Esophagus muscularis mucosa (tissue), 4 donors: ENCODE measurements around the gene AFF3. TPM values are rescaled to one million over a fixed set of nuclear protein-coding genes. Genes with fewer than 3 reads are reported as not detected.
A peak's percentile ranks its signal among the peaks of the same experiment; 100 is the strongest.

ENCODE experiments used
- DNase-seq: peaks from one replicate; pipeline ENCODE4 v3.0.0-alpha.2; 2017; ENCODE audit errors: extremely low spot score
- H3K27ac ChIP-seq, 4 donors: fragments of 200-600 bp; sonication (generic); replicated peaks in 1 of 4; 1 replicate in 3 of 4; 2 replicates in 1 of 4; pipeline ENCODE4 v1.5.1; 2016 to 2019; ENCODE audit warnings: mild to moderate bottlenecking in 1 of 4
- H3K27me3 ChIP-seq, 4 donors: fragments of 200-600 bp; sonication (generic); one replicate each; pipeline versions ENCODE4 v1.5.1 to v1.6.0; 2016 to 2019
- H3K36me3 ChIP-seq, 4 donors: fragments of 200-600 bp; sonication (generic); one replicate each; pipeline ENCODE4 v1.5.1; 2016 to 2019
- H3K4me1 ChIP-seq, 4 donors: fragments of 200-600 bp; sonication (generic); one replicate each; pipeline ENCODE4 v1.5.1; 2016 to 2019
- H3K4me3 ChIP-seq, 4 donors: fragments of 200-600 bp; sonication (generic); 1 replicate in 2 of 4; 2 replicates in 2 of 4; pipeline ENCODE4 v1.5.1; 2016 to 2019; ENCODE audit warnings: mild to moderate bottlenecking in 4 of 4, moderate library complexity in 1 of 4
- H3K9me3 ChIP-seq, 4 donors: fragments of 200-600 bp; sonication (generic); 1 replicate in 3 of 4; 2 replicates in 1 of 4; pipeline ENCODE4 v1.5.1; 2016 to 2019
- CTCF ChIP-seq, 3 experiments: fragments of 200-600 bp in 2 of 3; fragments of 450-650 bp in 1 of 3; sonication (generic) in 2 of 3; IDR thresholded peaks; one replicate each; pipeline ENCODE4 v1.5.1; 2017 to 2019; ENCODE audit warnings: antibody characterized with exemption in 3 of 3, mild to moderate bottlenecking in 2 of 3, moderate library complexity in 1 of 3
- EP300 ChIP-seq: sonication (generic); formaldehyde crosslinking; IDR thresholded peaks from one replicate; pipeline ENCODE4 v1.6.1; 2017; ENCODE audit warnings: antibody characterized with exemption
- POLR2A ChIP-seq: fragments of 450-650 bp; IDR thresholded peaks from one replicate; pipeline ENCODE4 v1.6.1; 2017; ENCODE audit warnings: antibody characterized with exemption, moderate library complexity, mild to moderate bottlenecking, low read depth
- POLR2AphosphoS5 ChIP-seq, 2 donors: sonication (generic); formaldehyde crosslinking; IDR thresholded peaks; one replicate each; pipeline ENCODE4 v1.6.1; 2017; ENCODE audit warnings: antibody characterized with exemption in 2 of 2
- WGBS: methylation state at CpG from one replicate; pipeline ENCODE4 v1.1.5; 2018; 5-methylcytosine and 5-hydroxymethylcytosine counted together
- intact Hi-C: fragments of 100-400 bp; cut with DNase I; formaldehyde crosslinking; loops from one replicate; pipeline ENCODE4 v1.15.1; 2023
- total RNA-seq, 4 donors: library from RNA; depleted of rRNA; stranded (reverse); fragments of >200 nt; gene quantifications; one replicate each; pipeline versions ENCODE4 v1.1.0 to v1.2.1, GENCODE V29; 2016

AFF3 gene
- total RNA-seq, 4 donors from 2014 or later: 36.4 to 99.5 (median 56.9) TPM

- TF ChIP-seq POLR2A: no peak
- TF ChIP-seq POLR2AphosphoS5 (IDR thresholded peaks at IDR 0.05): no peak
- no peak for TF ChIP-seq EP300
- 58% methylated on average over 7 of the region's 7 CpGs for WGBS
- H3K4me3 ChIP-seq: no peak overlapping the region
- H3K4me1 ChIP-seq: peaks cover 0 to 6% (median 3%) of the 10 kb centered on the region in 4 donors
- H3K27ac ChIP-seq: no peak overlapping the region
- intact Hi-C loops: no loop called here
- no peaks in the 10 kb centered on the region for H3K36me3 ChIP-seq
- H3K27me3 ChIP-seq: no peaks in the 10 kb centered on the region
- peaks cover 0 to 4% (median 0%) of the 10 kb centered on the region in 4 donors for H3K9me3 ChIP-seq
- peak; percentile 72 for DNase-seq
Observed at GRCh38 chr2:99772591-99773331, 369.6 kb downstream of the AFF3 start.

- intact Hi-C loops: no loop called here
Observed at GRCh38 chr2:99771681-99772333, 370.6 kb downstream of the AFF3 start.

GRCh38 chr2:99770876-99771275, 371.5 kb downstream of the AFF3 start:
- Histone ChIP-seq H3K36me3 (no peaks in the 10 kb centered on the region), H3K27me3 (no peaks in the 10 kb centered on the region), H3K4me3 (no peak overlapping the region), H3K27ac (no peak overlapping the region), H3K4me1 (peaks cover 0 to 2% (median 0%) of the 10 kb centered on the region in 4 donors), H3K9me3 (peaks cover 0 to 4% (median 0%) of the 10 kb centered on the region in 4 donors)
- intact Hi-C loops: no loop called here
- no peak for TF ChIP-seq CTCF (IDR thresholded peaks at IDR 0.05)
- TF ChIP-seq POLR2A: no peak
- no peak for TF ChIP-seq EP300
- no peak for TF ChIP-seq POLR2AphosphoS5 (IDR thresholded peaks at IDR 0.05)
- 46% methylated on average over 2 of the region's 2 CpGs for WGBS
- DNase-seq: peak; percentile 12

More at GRCh38 chr2:99771681-99772333, 370.6 kb downstream of the AFF3 start:
- H3K4me3 ChIP-seq: no peak overlapping the region
- no peaks in the 10 kb centered on the region for H3K27me3 ChIP-seq
- WGBS: 62% methylated on average over 13 of the region's 13 CpGs
- no peaks in the 10 kb centered on the region for H3K36me3 ChIP-seq
- H3K4me1 ChIP-seq: peaks cover 0 to 6% (median 3%) of the 10 kb centered on the region in 4 donors
- no peak overlapping the region for H3K27ac ChIP-seq
- H3K9me3 ChIP-seq: peaks cover 0 to 4% (median 0%) of the 10 kb centered on the region in 4 donors
- TF ChIP-seq POLR2A (no peak), EP300 (no peak), CTCF (IDR thresholded peaks at IDR 0.05) (no peak), POLR2AphosphoS5 (IDR thresholded peaks at IDR 0.05) (no peak)
- DNase-seq: peak; percentile 47

- H3K27ac ChIP-seq: no peak overlapping the region
- H3K4me3 ChIP-seq: no peak overlapping the region
- WGBS: 95% methylated on average over 4 of the region's 4 CpGs
- no peaks in the 10 kb centered on the region for H3K27me3 ChIP-seq
- DNase-seq: peak; percentile 57
- H3K36me3 ChIP-seq: no peaks in the 10 kb centered on the region
- intact Hi-C loops: no loop called here
- H3K4me1 ChIP-seq: no peaks in the 10 kb centered on the region
- TF ChIP-seq CTCF (IDR thresholded peaks at IDR 0.05) (no peak), POLR2A (no peak), EP300 (no peak)
- no peaks in the 10 kb centered on the region for H3K9me3 ChIP-seq
Observed at GRCh38 chr2:99765731-99766318, 376.6 kb downstream of the AFF3 start.

GRCh38 chr2:99763764-99764163, 378.6 kb downstream of the AFF3 start:
- intact Hi-C loops: no loop called here
- no peak overlapping the region for H3K4me3 ChIP-seq
- WGBS: 86% methylated on average over 6 of the region's 6 CpGs
- no peaks in the 10 kb centered on the region for H3K27me3 ChIP-seq
- H3K4me1 ChIP-seq: no peaks in the 10 kb centered on the region
- DNase-seq: peak; percentile 78
- H3K36me3 ChIP-seq: no peaks in the 10 kb centered on the region
- H3K27ac ChIP-seq: no peak overlapping the region
- no peaks in the 10 kb centered on the region for H3K9me3 ChIP-seq
- no peak for TF ChIP-seq EP300
- no peak for TF ChIP-seq POLR2A
- no peak for TF ChIP-seq CTCF (IDR thresholded peaks at IDR 0.05)
- TF ChIP-seq POLR2AphosphoS5 (IDR thresholded peaks at IDR 0.05): no peak
